ENCODE measurements around the gene VWA8.
"Not testable (repeated sequence)": the region's sequence is repeated elsewhere in the genome, so short reads cannot be mapped to it uniquely, and the experiment has no call there.

Gene VWA8

GRCh38 chr13:41785402-41786172 is 175.3 kb downstream of the VWA8 start:
- DNase-seq = no peak

GRCh38 chr13:41782086-41782485 is 178.8 kb downstream of the VWA8 start:
- DNase-seq = no peak

- DNase-seq = no peak
Observed at GRCh38 chr13:41780715-41781706, 179.9 kb downstream of the VWA8 start.

- no peak for DNase-seq
Observed at GRCh38 chr13:41775251-41775650, 185.7 kb downstream of the VWA8 start.

GRCh38 chr13:41774605-41775218 is 186.2 kb downstream of the VWA8 start:
- no peak for DNase-seq

- DNase-seq = no peak
Observed at GRCh38 chr13:41767801-41768200, 193.1 kb downstream of the VWA8 start.

GRCh38 chr13:41766439-41766838 is 194.5 kb downstream of the VWA8 start:
- no peak for DNase-seq

GRCh38 chr13:41765813-41766212 is 195.1 kb downstream of the VWA8 start:
- no peak for DNase-seq

- no peak for DNase-seq
Observed at GRCh38 chr13:41765020-41765419, 195.9 kb downstream of the VWA8 start.

GRCh38 chr13:41764558-41764957 is 196.4 kb downstream of the VWA8 start:
- no peak for DNase-seq

- no peak for DNase-seq
Observed at GRCh38 chr13:41763782-41764181, 197.1 kb downstream of the VWA8 start.

- no peak for DNase-seq
Observed at GRCh38 chr13:41762796-41763195, 198.1 kb downstream of the VWA8 start.

- DNase-seq = no peak
Observed at GRCh38 chr13:41756198-41756880, 204.6 kb downstream of the VWA8 start.

- no peak for DNase-seq
Observed at GRCh38 chr13:41751734-41752445, 209.0 kb downstream of the VWA8 start.

GRCh38 chr13:41751277-41751676 is 209.6 kb downstream of the VWA8 start:
- DNase-seq = no peak

- no peak for DNase-seq
Observed at GRCh38 chr13:41746259-41746658, 214.7 kb downstream of the VWA8 start.

GRCh38 chr13:41745496-41745895 is 215.4 kb downstream of the VWA8 start:
- not testable (repeated sequence) for DNase-seq

GRCh38 chr13:41742917-41743552 is 217.9 kb downstream of the VWA8 start:
- DNase-seq = no peak

- DNase-seq = no peak
Observed at GRCh38 chr13:41740479-41740878, 220.4 kb downstream of the VWA8 start.

GRCh38 chr13:41722684-41723535 is 238.0 kb downstream of the VWA8 start:
- no peak for DNase-seq
